OCI-LY3 (cell line): Measurements from ENCODE around the gene KRT6A.
"Not testable (repeated sequence)": the region's sequence is repeated elsewhere in the genome, so short reads cannot be mapped to it uniquely, and the experiment has no call there.

Source experiments
- H2AFZ ChIP-seq: fragments of 200-600, 300-600 bp; shearing (Covaris generic); 2 replicates; pipeline ENCODE4 v1.6.0; 2014; ENCODE audit warnings: antibody characterized with exemption, low read depth, low read length
- H3K27ac ChIP-seq: fragments of 200-600, 300-600 bp; sonication (generic); 2 replicates; pipeline ENCODE4 v1.5.1; 2014; ENCODE audit warnings: mild to moderate bottlenecking, low read length, moderate library complexity, mixed read lengths
- H3K27me3 ChIP-seq: fragments of 200-600, 300-600 bp; sonication (generic); 2 replicates; pipeline ENCODE4 v1.6.1; 2014; ENCODE audit warnings: low read depth, low read length, mixed read lengths
- H3K36me3 ChIP-seq: fragments of 200-600, 300-600 bp; sonication (generic); replicated peaks from 2 replicates; pipeline ENCODE3; 2014; ENCODE audit warnings: low read depth, low read length, mixed read lengths
- H3K4me1 ChIP-seq: fragments of 300-600, 200-600 bp; sonication (generic); 2 replicates; pipeline ENCODE4 v1.6.1; 2014; ENCODE audit warnings: low read length, mixed read lengths
- H3K4me2 ChIP-seq: fragments of 200-600, 300-600 bp; sonication (generic); 2 replicates; pipeline ENCODE4 v1.6.1; 2014; ENCODE audit warnings: low read length, mixed read lengths
- H3K4me3 ChIP-seq: fragments of 300-600, 200-600 bp; sonication (generic); 2 replicates; pipeline ENCODE4 v1.5.1; 2014; ENCODE audit warnings: antibody characterized with exemption, mild to moderate bottlenecking, low read length, moderate library complexity
- H3K79me2 ChIP-seq: fragments of 300-600, 200-600 bp; shearing (Covaris generic); 2 replicates; pipeline ENCODE4 v1.6.1; 2014; ENCODE audit warnings: mild to moderate bottlenecking, low read length, mixed read lengths
- H3K9ac ChIP-seq: fragments of 300-600, 200-600 bp; shearing (Covaris generic); 2 replicates; pipeline ENCODE4 v1.6.0; 2014; ENCODE audit warnings: mild to moderate bottlenecking, low read length, moderate library complexity
- H3K9me3 ChIP-seq: fragments of 200-600, 300-600 bp; shearing (Covaris generic); 2 replicates; pipeline ENCODE4 v1.6.1; 2014; ENCODE audit warnings: low read length, mixed read lengths; ENCODE audit not compliant: insufficient read depth
- H4K20me1 ChIP-seq: fragments of 200-600, 300-600 bp; sonication (generic); 2 replicates; pipeline ENCODE4 v1.6.1; 2016; ENCODE audit warnings: low read length, mixed read lengths; ENCODE audit not compliant: insufficient read depth
- EZH2phosphoT487 ChIP-seq: fragments of 200-600 bp; shearing (Covaris generic); IDR thresholded peaks from 2 replicates; pipeline ENCODE4 v1.6.1; 2018; ENCODE audit warnings: antibody characterized with exemption, mixed run types, low read depth
- TF ChIP-seq, protein P1 (sequence below): fragments of 200-600, 300-600 bp; sonication (generic); IDR thresholded peaks from 2 replicates; pipeline ENCODE4 v1.5.1; 2014; ENCODE audit warnings: antibody characterized with exemption, low read length, low read depth

KRT6A gene

GRCh38 chr12:52455821-52456220 lies 37.2 kb downstream of the KRT6A start:
- H3K27ac ChIP-seq: no peak overlapping the region
- TF ChIP-seq, protein P1, sequence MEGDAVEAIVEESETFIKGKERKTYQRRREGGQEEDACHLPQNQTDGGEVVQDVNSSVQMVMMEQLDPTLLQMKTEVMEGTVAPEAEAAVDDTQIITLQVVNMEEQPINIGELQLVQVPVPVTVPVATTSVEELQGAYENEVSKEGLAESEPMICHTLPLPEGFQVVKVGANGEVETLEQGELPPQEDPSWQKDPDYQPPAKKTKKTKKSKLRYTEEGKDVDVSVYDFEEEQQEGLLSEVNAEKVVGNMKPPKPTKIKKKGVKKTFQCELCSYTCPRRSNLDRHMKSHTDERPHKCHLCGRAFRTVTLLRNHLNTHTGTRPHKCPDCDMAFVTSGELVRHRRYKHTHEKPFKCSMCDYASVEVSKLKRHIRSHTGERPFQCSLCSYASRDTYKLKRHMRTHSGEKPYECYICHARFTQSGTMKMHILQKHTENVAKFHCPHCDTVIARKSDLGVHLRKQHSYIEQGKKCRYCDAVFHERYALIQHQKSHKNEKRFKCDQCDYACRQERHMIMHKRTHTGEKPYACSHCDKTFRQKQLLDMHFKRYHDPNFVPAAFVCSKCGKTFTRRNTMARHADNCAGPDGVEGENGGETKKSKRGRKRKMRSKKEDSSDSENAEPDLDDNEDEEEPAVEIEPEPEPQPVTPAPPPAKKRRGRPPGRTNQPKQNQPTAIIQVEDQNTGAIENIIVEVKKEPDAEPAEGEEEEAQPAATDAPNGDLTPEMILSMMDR: no peak
- TF ChIP-seq EZH2phosphoT487: no peak
- H3K9ac ChIP-seq: no peak overlapping the region
- peaks cover 18% of the 10 kb centered on the region for H3K27me3 ChIP-seq
- no peaks in the 10 kb centered on the region for H4K20me1 ChIP-seq
- H3K4me2 ChIP-seq: no peak overlapping the region
- no peak overlapping the region for H2AFZ ChIP-seq
- no peaks in the 10 kb centered on the region for H3K36me3 ChIP-seq
- no peaks in the 10 kb centered on the region for H3K79me2 ChIP-seq
- H3K4me1 ChIP-seq: no peaks in the 10 kb centered on the region
- no peaks in the 10 kb centered on the region for H3K9me3 ChIP-seq
- no peak overlapping the region for H3K4me3 ChIP-seq

GRCh38 chr12:52454411-52455201 lies 38.5 kb downstream of the KRT6A start:
- Histone ChIP-seq H3K4me2 (no peak overlapping the region), H3K27me3 (peaks cover 14% of the 10 kb centered on the region), H3K9ac (no peak overlapping the region), H3K4me3 (no peak overlapping the region), H3K36me3 (no peaks in the 10 kb centered on the region), H3K27ac (no peak overlapping the region), H3K79me2 (no peaks in the 10 kb centered on the region), H4K20me1 (no peaks in the 10 kb centered on the region), H2AFZ (no peak overlapping the region), H3K9me3 (no peaks in the 10 kb centered on the region), H3K4me1 (no peaks in the 10 kb centered on the region)
- TF ChIP-seq EZH2phosphoT487: no peak
- TF ChIP-seq, protein P1: no peak

DNA sequence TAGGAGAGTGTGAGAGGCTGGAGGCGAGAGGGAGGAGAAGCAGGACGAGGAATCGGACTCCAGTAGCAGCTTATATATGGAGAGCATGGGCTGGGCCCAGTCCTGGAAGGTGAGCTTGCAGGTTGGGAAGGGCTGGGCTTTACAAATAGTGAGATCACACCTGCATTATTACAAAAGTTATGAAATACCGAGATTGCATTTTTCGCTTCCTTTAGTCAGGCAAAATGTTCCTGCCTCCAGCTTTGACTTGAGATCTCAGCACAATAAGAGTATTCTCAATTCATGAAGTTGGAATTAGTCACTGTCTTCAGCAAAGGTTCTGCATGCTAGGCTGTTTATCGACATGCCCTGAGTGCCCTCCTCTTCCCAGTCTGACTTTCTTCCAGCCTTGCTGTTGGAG lies 41.0 kb downstream of the KRT6A start, which contains the start of gene KRT6B:
Gene KRT6B (minus strand): TSS at position 46 of the 400 bp plus-strand sequence. CDS start 68 bp downstream, outside the sequence.
- no peaks in the 10 kb centered on the region for H3K36me3 ChIP-seq
- no peak within 1 kb of the TSS for H3K4me3 ChIP-seq
- H2AFZ ChIP-seq: no peak within 1 kb of the TSS
- peaks cover 10% of the 10 kb centered on the region; the same call in 1 of the 2 replicates for H3K27me3 ChIP-seq
- peaks cover 9% of the 10 kb centered on the region for H3K4me1 ChIP-seq
- no peaks in the 10 kb centered on the region for H3K79me2 ChIP-seq
- no peak within 1 kb of the TSS for H3K9ac ChIP-seq
- no peak within 1 kb of the TSS for H3K4me2 ChIP-seq
- no peak for TF ChIP-seq EZH2phosphoT487
- TF ChIP-seq, protein P1: no peak
- H3K27ac ChIP-seq: no peak within 1 kb of the TSS
- H4K20me1 ChIP-seq: no peaks in the 10 kb centered on the region
- no peaks in the 10 kb centered on the region for H3K9me3 ChIP-seq

GRCh38 chr12:52448228-52448627 lies 44.8 kb downstream of the KRT6A start:
- Histone ChIP-seq H2AFZ (no peak overlapping the region), H3K79me2 (no peaks in the 10 kb centered on the region), H4K20me1 (no peaks in the 10 kb centered on the region), H3K9ac (no peak overlapping the region), H3K27ac (no peak overlapping the region), H3K4me1 (peaks cover 9% of the 10 kb centered on the region), H3K4me2 (peak overlapping the region; percentile 38), H3K4me3 (no peak overlapping the region), H3K36me3 (no peaks in the 10 kb centered on the region), H3K27me3 (peaks cover 15% of the 10 kb centered on the region), H3K9me3 (no peaks in the 10 kb centered on the region)
- TF ChIP-seq, protein P1: no peak
- TF ChIP-seq EZH2phosphoT487: no peak

- not testable (repeated sequence) for H3K27ac ChIP-seq, H3K36me3 ChIP-seq, H3K9me3 ChIP-seq, H4K20me1 ChIP-seq, H3K4me1 ChIP-seq, H2AFZ ChIP-seq, H3K79me2 ChIP-seq, H3K4me3 ChIP-seq, H3K4me2 ChIP-seq, H3K9ac ChIP-seq
- peaks cover 25% of the 10 kb centered on the region for H3K27me3 ChIP-seq
Measured at GRCh38 chr12:52447196-52447595, 45.9 kb downstream of the KRT6A start.
